ENCODE results near the gene CALY.

The CALY gene

DNA sequence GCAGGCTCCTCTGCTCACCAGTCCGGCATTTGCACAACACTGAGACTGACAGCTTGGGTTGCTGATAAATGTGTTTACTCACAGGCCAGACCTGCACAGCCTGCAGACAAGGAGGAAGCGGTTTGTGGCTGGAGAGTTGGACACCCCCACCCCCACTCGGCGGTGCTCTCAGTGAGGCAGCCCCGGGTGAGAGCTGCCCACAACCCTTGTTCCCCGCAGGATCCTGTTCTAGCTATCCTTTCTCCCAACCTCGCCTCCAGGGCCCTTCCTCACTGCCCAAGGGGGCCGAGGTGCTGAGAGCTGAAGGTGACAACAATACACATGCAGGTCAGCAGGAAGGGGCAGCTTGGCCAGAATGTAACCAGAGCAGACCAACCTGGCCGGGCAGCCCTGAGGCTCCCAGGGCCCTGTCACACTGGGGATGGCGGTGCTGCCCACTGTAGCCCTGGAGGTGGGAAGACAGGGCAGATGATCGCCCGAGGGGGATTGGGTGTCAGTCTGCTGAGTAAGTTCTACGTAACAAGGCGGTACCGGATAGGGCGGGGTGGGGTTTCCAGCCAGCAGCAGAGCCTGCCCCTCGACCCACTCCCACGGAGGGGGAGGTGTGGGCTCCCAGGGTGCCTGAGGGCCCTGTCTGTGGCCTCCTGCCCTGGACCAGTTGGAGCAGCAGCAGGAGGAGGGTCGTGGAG, 58.0 kb downstream of the CALY start:
- ATAC-seq (ENCODE audit: low read depth) = peak; percentile 24
- H3K27me3 Mint-ChIP-seq = no peaks in the 10 kb centered on the region
- H3K9me3 Mint-ChIP-seq = no peaks in the 10 kb centered on the region
- H3K4me3 Mint-ChIP-seq = peak overlapping the region; percentile 82
- peaks cover 24% of the 10 kb centered on the region for H3K4me1 Mint-ChIP-seq
- peak overlapping the region; percentile 91 for H3K27ac Mint-ChIP-seq
- DNase-seq (ENCODE audit: low spot score in 2 of 2) = peak; percentile 54 to 55
- H3K36me3 Mint-ChIP-seq = peaks cover 11% of the 10 kb centered on the region

DNA sequence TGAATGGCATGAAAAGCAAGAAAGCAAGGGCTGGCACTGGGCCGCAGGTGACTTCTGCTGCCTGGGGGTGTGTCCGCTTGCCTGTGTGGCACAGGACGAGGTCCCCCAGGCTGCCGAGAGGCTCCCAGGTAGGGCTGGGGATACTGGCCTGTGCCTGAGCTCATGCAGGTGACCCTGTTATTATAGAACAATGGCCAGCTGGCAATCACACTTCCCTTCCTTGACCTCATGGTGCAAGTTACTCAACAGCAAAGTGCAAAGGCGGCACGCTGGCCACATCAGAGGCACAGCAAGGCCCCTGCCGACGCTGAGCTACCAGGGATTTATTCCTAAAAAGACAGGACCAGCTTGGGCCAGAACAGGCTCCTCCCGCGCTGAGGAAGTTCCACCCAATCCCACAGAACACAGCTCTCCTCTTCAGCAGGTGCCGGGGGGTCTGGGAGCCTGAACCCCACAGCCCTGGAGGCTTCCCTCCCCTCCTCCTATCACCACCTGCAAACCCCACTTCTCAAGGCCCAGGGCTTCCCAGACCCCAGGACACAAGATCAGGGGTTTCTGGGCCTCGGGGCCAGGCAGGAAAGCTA, 58.6 kb downstream of the CALY start:
- ATAC-seq (ENCODE audit: low read depth) = no peak
- peak overlapping the region; percentile 91 for H3K27ac Mint-ChIP-seq
- peaks cover 8% of the 10 kb centered on the region for H3K36me3 Mint-ChIP-seq
- H3K4me1 Mint-ChIP-seq = peaks cover 23% of the 10 kb centered on the region
- no peaks in the 10 kb centered on the region for H3K9me3 Mint-ChIP-seq
- DNase-seq (ENCODE audit: low spot score in 2 of 2) = no peak
- no peaks in the 10 kb centered on the region for H3K27me3 Mint-ChIP-seq
- H3K4me3 Mint-ChIP-seq = peak overlapping the region; percentile 82

DNA sequence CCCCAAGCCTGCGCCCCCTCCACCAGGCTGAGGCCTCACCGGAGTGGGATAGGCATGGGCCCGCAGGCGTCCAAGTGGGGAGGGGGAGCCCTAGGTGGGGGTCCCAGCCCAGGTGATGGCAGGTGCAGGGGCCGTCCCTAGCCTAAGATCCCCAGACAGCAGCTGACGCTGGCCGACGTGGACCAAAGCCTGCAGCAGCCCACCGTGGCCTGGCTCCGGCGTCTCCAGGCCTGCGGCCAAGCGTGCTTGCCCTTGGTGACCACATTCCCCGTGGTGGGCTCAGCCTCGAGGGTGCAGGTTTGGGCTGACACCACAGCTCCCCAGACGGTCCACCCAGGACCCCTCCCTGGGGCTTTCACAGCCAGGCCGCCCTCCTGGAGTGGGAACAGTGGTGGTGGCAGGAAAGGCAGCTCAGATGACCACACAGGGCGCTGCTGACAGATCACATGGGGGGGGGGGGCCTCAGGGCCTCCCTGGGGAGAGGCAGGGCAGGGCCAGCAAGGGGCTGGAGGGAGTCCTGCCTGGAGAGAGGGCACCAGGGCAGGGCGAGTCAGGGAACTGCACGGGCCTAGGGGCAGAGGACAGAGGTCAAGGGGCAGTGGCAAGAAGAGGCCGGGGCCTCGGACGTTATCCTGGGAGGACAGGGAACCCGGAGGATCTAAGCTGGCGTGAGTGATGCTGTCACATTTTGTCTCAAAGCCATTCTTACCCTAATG, 59.3 kb downstream of the CALY start:
- H3K36me3 Mint-ChIP-seq = peaks cover 8% of the 10 kb centered on the region
- peak overlapping the region; percentile 82 for H3K4me3 Mint-ChIP-seq
- H3K9me3 Mint-ChIP-seq = no peaks in the 10 kb centered on the region
- H3K27me3 Mint-ChIP-seq = no peaks in the 10 kb centered on the region
- DNase-seq (ENCODE audit: low spot score in 2 of 2) (no peak), ATAC-seq (ENCODE audit: low read depth) (no peak)
- peak overlapping the region; percentile 91 for H3K27ac Mint-ChIP-seq
- H3K4me1 Mint-ChIP-seq = peaks cover 23% of the 10 kb centered on the region

DNA sequence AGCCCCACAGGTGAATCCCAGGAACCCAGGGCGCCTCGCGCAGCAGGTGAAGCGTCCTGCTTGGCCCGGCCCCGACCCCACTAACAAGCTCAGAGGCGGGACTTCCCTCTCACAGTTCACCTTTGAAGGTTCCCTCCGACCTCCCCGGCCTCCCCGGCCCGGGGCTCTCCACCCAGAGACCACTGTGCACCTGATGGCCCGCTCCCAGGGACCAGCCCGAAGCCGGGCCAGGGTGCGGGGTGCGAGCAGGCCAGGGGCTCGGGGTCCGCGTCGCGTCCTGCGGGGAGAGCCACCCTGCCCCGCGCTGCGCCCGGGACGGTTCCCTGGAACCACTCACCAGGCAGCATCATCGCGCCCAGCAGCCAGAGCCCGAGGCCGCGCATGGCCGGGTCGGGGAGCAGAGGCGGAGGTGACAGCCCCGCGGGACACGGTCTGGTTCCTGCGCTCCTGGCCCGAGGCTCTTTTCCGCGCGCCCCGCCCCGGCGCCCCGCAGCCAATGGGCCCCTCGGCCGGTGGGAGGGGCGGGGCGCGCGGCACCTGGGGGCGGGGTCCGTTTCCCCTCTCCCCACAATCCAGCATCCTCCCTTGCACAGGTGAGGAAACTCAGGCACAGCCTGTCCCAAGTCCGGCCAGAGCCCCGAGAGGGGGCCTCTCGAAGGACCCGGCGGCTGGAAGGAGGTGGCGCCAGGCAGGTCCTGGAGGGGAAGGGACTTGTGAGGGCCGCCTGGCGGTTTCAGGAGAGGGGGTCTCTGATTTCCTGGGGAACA, 60.1 kb downstream of the CALY start, which contains the start of gene ADAM8:
TSS of gene ADAM8 (minus strand) at position 434 of the 767 bp plus-strand sequence. CDS start at position 383, 51 bp downstream.
- Mint-ChIP-seq H3K27ac (peak within 1 kb of the TSS; percentile 97), H3K4me1 (peaks cover 23% of the 10 kb centered on the region), H3K27me3 (no peaks in the 10 kb centered on the region), H3K36me3 (peaks cover 11% of the 10 kb centered on the region), H3K4me3 (peak within 1 kb of the TSS; percentile 90), H3K9me3 (no peaks in the 10 kb centered on the region)
- DNase-seq (ENCODE audit: low spot score in 2 of 2) (peak; percentile 70 to 76), ATAC-seq (ENCODE audit: low read depth) (peak; percentile 53)

DNA sequence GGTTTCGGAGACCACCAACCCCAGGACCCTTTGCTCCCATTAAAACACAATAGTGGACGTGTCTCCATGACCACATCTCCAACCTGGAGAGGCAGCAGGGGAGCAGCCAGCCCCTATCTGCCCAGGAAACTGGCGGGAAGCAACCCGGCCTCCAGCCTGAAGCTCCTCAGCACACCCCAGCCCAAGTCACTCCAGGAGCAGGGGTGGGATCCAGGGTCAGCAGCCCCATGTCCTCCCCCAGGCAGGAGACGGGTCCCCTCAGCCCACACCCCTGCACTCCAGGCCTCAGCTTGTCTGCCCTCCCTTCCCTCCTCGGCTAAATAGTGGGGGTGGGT, 60.6 kb downstream of the CALY start:
- no peaks in the 10 kb centered on the region for H3K9me3 Mint-ChIP-seq
- peaks cover 23% of the 10 kb centered on the region for H3K4me1 Mint-ChIP-seq
- DNase-seq (ENCODE audit: low spot score in 2 of 2) = no peak
- H3K4me3 Mint-ChIP-seq = peak overlapping the region; percentile 90
- peak overlapping the region; percentile 97 for H3K27ac Mint-ChIP-seq
- no peaks in the 10 kb centered on the region for H3K27me3 Mint-ChIP-seq
- no peak for ATAC-seq (ENCODE audit: low read depth)
- peaks cover 10% of the 10 kb centered on the region for H3K36me3 Mint-ChIP-seq

- H3K9me3 Mint-ChIP-seq = no peaks in the 10 kb centered on the region
- H3K4me3 Mint-ChIP-seq = peak overlapping the region; percentile 90
- ATAC-seq (ENCODE audit: low read depth) (peak; percentile 40), DNase-seq (ENCODE audit: low spot score in 2 of 2) (peak in 1 of 2 donors; percentile 63)
- peaks cover 23% of the 10 kb centered on the region for H3K4me1 Mint-ChIP-seq
- peaks cover 10% of the 10 kb centered on the region for H3K36me3 Mint-ChIP-seq
- no peaks in the 10 kb centered on the region for H3K27me3 Mint-ChIP-seq
- peak overlapping the region; percentile 97 for H3K27ac Mint-ChIP-seq
These were observed 61.0 kb downstream of the CALY start for GRCh38 chr10:133275684-133276092.

DNA sequence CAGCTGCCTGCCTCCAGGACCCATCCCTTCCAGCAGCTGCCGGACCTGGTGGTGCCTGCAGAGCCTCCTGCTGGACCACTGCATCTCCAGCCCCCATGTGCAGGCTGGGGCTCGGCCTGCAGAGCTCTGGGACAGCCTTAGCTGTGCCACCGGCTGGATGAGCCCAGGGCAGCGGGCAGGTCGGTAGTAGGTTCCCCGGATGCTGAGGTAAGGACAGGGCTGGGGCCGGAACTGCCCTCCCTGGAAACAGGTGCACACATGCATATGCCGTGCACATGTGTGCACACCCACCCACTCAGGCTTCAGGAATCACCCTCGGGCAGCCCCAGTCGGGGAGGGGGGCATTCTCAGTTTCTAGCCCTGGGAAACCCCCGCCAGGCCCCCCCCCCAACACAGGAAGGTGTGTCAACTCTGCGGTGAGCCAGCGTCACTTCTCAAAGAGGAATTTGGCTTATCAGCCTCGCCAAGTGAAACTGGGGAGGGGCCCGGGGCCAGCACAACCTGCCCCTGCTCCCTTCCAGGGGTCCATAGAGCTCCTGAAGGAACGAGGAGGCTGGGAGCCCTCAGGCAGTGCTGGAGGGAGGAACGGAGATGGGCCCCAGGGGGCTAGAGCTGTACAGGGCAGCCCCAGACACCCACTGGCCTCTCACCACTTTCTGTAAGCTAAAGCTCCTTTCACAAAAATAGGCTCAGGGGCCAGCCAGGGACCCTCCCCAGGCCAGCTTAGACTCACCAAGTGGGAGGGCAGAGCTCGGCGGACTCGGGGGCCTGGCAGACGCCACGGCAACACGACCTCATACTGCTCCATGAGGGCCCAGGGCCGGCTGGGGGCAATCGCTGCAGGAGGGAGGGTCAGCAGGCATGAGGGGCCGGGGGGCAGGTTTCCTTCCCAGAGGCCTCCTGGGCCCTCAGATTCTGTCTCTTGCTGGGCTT, 61.7 kb downstream of the CALY start:
- DNase-seq (ENCODE audit: low spot score in 2 of 2) = peak; percentile 73 to 75
- Mint-ChIP-seq H3K27me3 (no peaks in the 10 kb centered on the region), H3K4me3 (peak overlapping the region; percentile 90), H3K36me3 (peaks cover 6% of the 10 kb centered on the region), H3K4me1 (peaks cover 21% of the 10 kb centered on the region), H3K27ac (peak overlapping the region; percentile 97), H3K9me3 (no peaks in the 10 kb centered on the region)
- ATAC-seq (ENCODE audit: low read depth) = peak; percentile 68

Data from memory B cell (primary cell).